Epidermal melanocyte (primary cell): ENCODE measurements around the gene RHPN2.
A peak's percentile ranks its signal among the peaks of the same experiment; 100 is the strongest.
"Not testable (repeated sequence)": the region's sequence is repeated elsewhere in the genome, so short reads cannot be mapped to it uniquely, and the experiment has no call there.

Source experiments
- DNase-seq: peaks from one replicate; pipeline ENCODE4 v3.0.0; 2011; ENCODE audit warnings: low spot score; ENCODE audit not compliant: insufficient read length

Gene RHPN2

DNA sequence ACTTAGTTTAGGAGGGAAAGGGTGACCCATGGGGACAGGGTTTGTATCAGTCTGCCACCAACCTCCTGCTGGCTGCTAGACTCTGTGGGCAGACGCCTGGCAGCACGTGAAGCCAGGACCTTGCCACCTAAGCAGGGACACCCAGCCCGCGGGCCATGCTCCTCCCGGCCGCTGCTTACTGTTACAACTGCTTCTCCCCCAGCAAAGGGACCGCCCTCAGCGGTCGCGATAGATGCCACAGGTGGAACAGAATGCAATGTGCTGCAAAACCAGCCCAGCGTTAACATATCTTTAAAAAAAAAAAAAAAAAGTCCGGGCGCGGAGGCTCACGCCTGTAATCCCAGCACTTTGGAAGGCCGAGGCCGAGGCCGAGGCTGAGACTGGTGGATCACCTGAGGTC is 1.9 kb upstream of the RHPN2 start:
- DNase-seq = no peak

DNA sequence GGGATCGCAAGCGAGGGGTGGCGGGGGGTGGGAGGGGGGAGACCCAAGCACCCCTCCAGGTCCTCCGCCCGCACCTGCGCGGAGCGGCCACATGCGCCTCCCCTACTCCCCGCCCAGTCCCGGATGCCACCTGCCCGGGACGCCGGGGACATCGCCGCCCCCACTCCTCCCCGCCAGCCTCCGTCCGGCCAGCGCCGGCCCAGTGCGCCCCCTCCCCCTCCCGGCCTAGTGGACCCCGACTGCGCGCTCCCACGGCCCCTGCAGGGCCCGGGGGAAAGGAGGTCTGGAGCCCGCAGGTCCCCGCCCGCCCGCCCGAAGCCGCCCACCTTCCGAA is 263 bp downstream of the RHPN2 start:
- no peak for DNase-seq

DNA sequence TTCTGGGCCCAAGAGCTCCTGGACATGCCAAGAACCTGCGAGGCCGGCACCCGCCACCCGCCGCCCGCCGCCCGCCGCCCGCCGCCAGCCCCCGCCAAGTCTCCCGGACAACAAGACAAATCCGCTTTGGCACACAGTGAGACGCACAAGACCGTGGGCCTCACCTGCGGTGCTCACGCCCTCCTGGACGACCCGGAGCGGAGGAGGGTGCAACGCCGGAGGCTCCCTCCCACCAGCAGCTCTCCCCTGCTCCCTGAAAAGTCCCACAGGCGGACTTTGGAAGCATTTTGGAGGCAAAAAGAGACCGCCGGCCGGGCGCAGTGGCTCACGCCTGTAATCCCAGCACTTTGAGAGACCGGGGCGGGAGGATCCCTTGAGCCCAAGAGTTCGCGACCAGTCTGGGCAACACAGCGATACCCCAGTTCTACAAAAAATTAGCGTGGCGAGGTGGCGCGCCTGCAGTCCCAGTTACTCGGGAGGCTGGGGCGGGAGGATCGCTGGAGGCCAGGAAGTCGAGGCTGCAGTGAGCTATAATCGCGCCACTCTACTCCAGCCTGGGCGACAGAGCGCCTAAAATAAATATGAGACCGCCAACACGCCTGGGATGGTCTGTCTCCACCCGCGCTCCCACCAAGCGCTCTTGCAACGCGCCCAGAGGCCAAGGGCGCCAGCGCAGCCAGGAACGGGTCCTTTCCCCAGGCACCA is 783 bp downstream of the RHPN2 start:
- no peak for DNase-seq

- DNase-seq = peak; percentile 33
Measured at GRCh38 chr19:33063356-33063752, 1.3 kb downstream of the RHPN2 start.

- DNase-seq = no peak
Measured at GRCh38 chr19:33062902-33063301, 1.8 kb downstream of the RHPN2 start.

DNA sequence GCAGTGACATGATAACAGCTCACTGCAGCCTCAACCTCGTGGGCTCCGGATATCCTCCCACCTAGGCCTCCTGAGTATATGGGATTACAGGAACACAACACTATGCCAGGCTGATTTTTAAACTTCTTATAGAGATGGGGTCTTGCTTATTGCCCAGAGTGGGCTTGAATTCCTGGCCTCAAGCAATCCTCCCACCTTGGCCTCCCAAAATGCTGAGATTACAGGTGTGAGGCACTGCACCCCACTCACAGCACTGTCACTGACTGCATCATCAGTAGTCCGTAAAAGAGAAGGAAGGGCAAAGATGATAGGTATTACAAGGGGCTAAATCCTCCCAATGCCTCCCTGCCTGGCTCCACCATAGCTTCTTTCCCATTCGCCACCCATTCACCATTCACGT is 4.1 kb downstream of the RHPN2 start:
- DNase-seq = no peak

- no peak for DNase-seq
Measured at GRCh38 chr19:33055718-33056117, 9.0 kb downstream of the RHPN2 start.

- no peak for DNase-seq
Measured at GRCh38 chr19:33054623-33055022, 10.1 kb downstream of the RHPN2 start.

- no peak for DNase-seq
Measured at GRCh38 chr19:33052352-33052972, 12.2 kb downstream of the RHPN2 start.

- no peak for DNase-seq
Measured at GRCh38 chr19:33050110-33050509, 14.6 kb downstream of the RHPN2 start.

DNA sequence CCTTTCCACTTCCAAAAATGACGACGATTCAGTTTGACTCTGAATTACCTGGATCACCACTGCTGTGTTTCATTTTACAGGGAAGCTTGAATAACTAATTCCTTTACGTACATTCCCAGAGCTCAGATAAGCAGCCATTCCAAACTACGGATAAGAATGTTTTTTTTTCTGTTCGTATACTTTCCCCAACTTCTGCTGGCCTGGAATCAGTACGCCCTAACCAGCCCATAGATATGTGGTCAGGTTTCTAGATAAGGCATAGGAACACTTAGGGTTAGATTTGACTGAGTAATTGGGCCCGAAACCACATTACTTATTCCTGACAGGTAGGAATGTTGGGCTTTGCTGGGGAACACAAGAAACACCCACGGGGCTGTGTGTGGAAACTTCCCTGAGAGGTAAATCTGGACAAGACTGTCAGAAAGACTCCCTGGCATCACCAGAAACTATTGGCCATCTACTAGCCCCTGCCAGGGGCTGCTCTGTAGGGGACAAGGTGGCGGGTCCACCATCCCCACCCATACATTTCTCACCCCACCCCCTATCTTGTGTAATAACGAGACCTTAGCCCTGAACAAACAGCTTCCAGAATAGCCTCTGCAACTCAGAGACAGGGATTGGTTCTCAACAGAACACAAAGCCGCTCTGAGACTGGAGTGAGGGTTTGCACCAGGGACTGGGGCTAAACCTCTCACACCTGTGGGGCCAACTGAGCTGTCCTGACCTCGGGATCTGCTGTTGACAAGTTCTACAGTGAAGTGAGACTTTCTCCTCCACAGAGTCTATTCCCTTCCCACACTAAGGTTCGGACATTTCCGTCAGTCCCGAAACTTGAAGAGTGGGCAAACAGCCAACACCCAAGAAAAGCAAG is 15.6 kb downstream of the RHPN2 start:
- no peak for DNase-seq

- no peak for DNase-seq
Measured at GRCh38 chr19:33047422-33047821, 17.3 kb downstream of the RHPN2 start.

GRCh38 chr19:33041828-33042160 is 22.9 kb downstream of the RHPN2 start:
- not testable (repeated sequence) for DNase-seq

- peak; percentile 42 for DNase-seq
Measured at GRCh38 chr19:33040994-33041827, 23.5 kb downstream of the RHPN2 start.

- DNase-seq = no peak
Measured at GRCh38 chr19:33039815-33040214, 24.9 kb downstream of the RHPN2 start.

GRCh38 chr19:33039108-33039599 is 25.5 kb downstream of the RHPN2 start:
- DNase-seq = no peak

DNA sequence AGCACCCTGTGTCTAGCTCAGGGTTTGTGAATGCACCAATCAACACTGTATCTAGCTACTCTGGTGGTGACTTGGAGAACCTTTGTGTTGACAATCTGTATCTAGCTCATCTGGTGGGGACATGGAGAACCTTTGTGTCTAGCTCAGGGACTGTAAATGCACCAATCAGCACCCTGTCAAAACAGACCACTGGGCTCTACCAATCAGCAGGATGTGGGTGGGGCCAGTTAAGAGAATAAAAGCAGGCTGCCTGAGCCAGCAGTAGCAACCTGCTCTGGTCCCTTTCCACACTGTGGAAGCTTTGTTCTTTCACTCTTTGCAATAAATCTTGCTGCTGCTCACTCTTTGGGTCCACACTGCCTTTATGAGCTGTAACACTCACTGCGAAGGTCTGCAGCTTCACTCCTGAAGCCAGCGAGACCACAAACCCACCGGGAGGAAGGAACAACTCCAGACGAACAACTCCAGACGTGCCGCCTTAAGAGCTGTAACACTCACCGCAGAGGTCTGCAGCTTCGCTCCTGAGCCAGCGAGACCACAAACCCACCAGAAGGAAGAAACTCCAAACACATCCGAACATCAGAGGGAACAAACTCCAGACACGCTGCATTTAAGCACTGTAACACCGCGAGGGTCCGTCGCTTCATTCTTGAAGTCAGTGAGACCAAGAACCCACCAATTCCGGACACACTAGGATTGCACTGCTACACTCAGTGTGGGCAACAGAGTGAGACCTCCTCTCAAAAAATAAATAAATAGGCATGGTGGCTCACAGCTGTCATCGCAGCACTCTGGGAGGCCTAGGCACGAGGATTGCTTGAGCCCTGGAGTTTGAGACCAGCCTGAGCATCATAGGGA is 27.3 kb downstream of the RHPN2 start:
- DNase-seq = not testable (repeated sequence)

GRCh38 chr19:33036370-33037167 is 28.1 kb downstream of the RHPN2 start:
- DNase-seq = not testable (repeated sequence)

- DNase-seq = no peak
Measured at GRCh38 chr19:33035461-33035860, 29.2 kb downstream of the RHPN2 start.
